GM06990 (cell line): ENCODE data around the gene UCK2.

Experiments used
- DNase-seq: peaks from one replicate; pipeline ENCODE4 v3.0.0-alpha.2; 2011; ENCODE audit not compliant: insufficient read length; ENCODE audit errors: extremely low read depth
- H3K27me3 ChIP-seq: replicated peaks from 2 replicates; pipeline ENCODE4 v1.6.0; 2011; ENCODE audit warnings: low read length; ENCODE audit not compliant: control insufficient read depth, insufficient read depth
- H3K36me3 ChIP-seq: 2 replicates; pipeline ENCODE4 v1.5.1; 2011; ENCODE audit warnings: low read length; ENCODE audit not compliant: control insufficient read depth, insufficient read depth
- H3K4me3 ChIP-seq: replicated peaks from 2 replicates; pipeline ENCODE4 v1.5.1; 2011; ENCODE audit warnings: low read depth, mild to moderate bottlenecking, control low read depth, low read length
- CTCF ChIP-seq: IDR thresholded peaks from 2 replicates; pipeline ENCODE4 v1.5.1; 2011; ENCODE audit warnings: low read length, control low read depth, mild to moderate bottlenecking, inconsistent platforms; ENCODE audit not compliant: insufficient read depth, poor library complexity, severe bottlenecking

Gene UCK2

GRCh38 chr1:165925498-165926079, 98.2 kb downstream of the UCK2 start:
- no peaks in the 10 kb centered on the region for H3K27me3 ChIP-seq
- no peak overlapping the region for H3K4me3 ChIP-seq
- TF ChIP-seq CTCF = no peak
- H3K36me3 ChIP-seq = no peaks in the 10 kb centered on the region
- DNase-seq = no peak

GRCh38 chr1:165927169-165927568, 99.8 kb downstream of the UCK2 start:
- H3K27me3 ChIP-seq = no peaks in the 10 kb centered on the region
- no peaks in the 10 kb centered on the region for H3K36me3 ChIP-seq
- no peak for DNase-seq
- no peak for TF ChIP-seq CTCF
- peak overlapping the region; percentile 8 for H3K4me3 ChIP-seq

GRCh38 chr1:165928075-165928731, 100.8 kb downstream of the UCK2 start:
- Histone ChIP-seq H3K27me3 (no peaks in the 10 kb centered on the region), H3K36me3 (no peaks in the 10 kb centered on the region), H3K4me3 (no peak overlapping the region)
- peak; percentile 62 for TF ChIP-seq CTCF
- no peak for DNase-seq

- Histone ChIP-seq H3K27me3 (no peaks in the 10 kb centered on the region), H3K36me3 (no peaks in the 10 kb centered on the region), H3K4me3 (no peak overlapping the region)
- DNase-seq = no peak
- no peak for TF ChIP-seq CTCF
These were observed 103.5 kb downstream of the UCK2 start for GRCh38 chr1:165930961-165931360.

GRCh38 chr1:165933446-165934170, 106.2 kb downstream of the UCK2 start:
- no peaks in the 10 kb centered on the region for H3K36me3 ChIP-seq
- no peak for TF ChIP-seq CTCF
- no peak for DNase-seq
- no peak overlapping the region for H3K4me3 ChIP-seq
- H3K27me3 ChIP-seq = no peaks in the 10 kb centered on the region; the same call in 1 of the 2 replicates
